Measurements from ENCODE around the gene BRIP1. TPM values are rescaled to one million over a fixed set of nuclear protein-coding genes. Genes with fewer than 3 reads are reported as not detected.
"Not testable (repeated sequence)": the region's sequence is repeated elsewhere in the genome, so short reads cannot be mapped to it uniquely, and the experiment has no call there.

Gene BRIP1
- polyA plus RNA-seq, 1 experiment: 2.9 TPM

DNA sequence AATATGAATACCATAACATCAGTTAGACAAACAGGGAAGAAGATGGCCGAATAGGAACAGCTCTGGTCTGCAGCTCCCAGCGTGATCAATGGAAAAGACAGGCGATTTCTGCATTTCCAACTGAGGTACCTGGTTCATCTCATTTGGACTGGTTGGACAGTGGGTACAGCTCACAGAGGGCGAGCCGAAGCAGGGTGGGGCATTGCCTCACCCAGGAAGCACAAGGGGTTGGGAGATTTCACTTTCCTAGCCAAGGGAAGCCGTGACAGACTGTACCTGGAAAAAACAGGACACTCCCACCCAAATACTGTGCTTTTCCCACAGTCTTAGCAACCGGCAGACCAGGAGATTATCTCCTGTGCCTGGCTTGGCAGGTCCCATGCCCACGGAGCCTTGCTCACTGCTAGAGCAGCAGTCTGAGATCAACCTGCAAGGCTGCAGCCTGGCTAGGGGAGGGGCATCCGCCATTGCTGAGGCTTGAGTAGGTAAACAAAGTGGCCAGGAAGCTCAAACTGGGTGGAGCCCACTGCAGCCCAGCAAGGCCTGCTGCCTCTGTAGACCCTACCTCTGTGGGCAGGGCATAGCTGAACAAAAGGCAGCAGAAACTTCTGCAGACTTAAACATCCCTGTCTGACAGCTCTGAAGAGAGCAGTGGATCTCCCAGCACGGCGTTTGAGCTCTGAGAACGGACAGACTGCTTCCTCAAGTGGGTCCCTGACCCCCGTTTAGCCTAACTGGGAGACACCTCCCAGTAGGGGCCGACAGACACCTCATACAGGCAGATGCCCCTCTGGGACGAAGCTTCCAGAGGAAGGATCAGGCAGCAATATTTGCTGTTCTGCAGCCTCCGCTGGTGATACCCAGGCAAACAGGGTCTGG, 190.1 kb downstream of the BRIP1 start:
- H3K27me3 ChIP-seq (ENCODE audit: control insufficient read depth, insufficient read depth, low read length); H3K4me3 ChIP-seq (ENCODE audit: low read depth, low read length); DNase-seq (ENCODE audit: low read depth); POLR2A ChIA-PET; H3K36me3 ChIP-seq (ENCODE audit: control insufficient read depth, insufficient read depth, low read length): not testable (repeated sequence)
- CTCF ChIA-PET: interaction anchor here (0.9 kb wide), 1 partner anchor 163 kb away, joined by 3 read pairs; no protein-coding TSS in a partner anchor

DNA sequence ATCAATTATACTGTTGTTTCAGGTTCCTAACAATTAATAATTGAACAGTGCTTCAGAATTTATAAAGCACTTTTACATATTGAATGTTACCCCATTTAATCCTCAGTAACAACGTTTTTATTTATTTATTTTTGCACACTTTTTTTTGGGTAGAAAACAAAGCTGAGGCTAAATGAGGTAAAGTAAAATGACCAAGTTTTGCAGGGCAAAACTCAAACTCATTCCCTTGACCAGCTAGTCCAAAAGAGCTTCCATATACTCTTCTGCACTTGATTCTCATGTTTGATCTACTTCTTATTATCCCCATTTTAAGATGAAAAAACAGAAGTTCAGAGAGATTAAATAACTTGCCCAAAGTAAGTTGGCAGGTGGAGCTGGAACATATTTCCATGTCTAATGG, 191.2 kb downstream of the BRIP1 start:
- H3K36me3 ChIP-seq (ENCODE audit: control insufficient read depth, insufficient read depth, low read length): no peaks in the 10 kb centered on the region
- no peak overlapping the region for H3K4me3 ChIP-seq (ENCODE audit: low read depth, low read length)
- DNase-seq (ENCODE audit: low read depth): no peak
- H3K27me3 ChIP-seq (ENCODE audit: control insufficient read depth, insufficient read depth, low read length): no peaks in the 10 kb centered on the region
- ChIA-PET POLR2A (no interaction called here), CTCF (no interaction called here)
- TF ChIP-seq, protein P1, sequence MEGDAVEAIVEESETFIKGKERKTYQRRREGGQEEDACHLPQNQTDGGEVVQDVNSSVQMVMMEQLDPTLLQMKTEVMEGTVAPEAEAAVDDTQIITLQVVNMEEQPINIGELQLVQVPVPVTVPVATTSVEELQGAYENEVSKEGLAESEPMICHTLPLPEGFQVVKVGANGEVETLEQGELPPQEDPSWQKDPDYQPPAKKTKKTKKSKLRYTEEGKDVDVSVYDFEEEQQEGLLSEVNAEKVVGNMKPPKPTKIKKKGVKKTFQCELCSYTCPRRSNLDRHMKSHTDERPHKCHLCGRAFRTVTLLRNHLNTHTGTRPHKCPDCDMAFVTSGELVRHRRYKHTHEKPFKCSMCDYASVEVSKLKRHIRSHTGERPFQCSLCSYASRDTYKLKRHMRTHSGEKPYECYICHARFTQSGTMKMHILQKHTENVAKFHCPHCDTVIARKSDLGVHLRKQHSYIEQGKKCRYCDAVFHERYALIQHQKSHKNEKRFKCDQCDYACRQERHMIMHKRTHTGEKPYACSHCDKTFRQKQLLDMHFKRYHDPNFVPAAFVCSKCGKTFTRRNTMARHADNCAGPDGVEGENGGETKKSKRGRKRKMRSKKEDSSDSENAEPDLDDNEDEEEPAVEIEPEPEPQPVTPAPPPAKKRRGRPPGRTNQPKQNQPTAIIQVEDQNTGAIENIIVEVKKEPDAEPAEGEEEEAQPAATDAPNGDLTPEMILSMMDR (IDR thresholded peaks at IDR 0.05; ENCODE audit: insufficient read depth, low read depth, low read length): no peak

DNA sequence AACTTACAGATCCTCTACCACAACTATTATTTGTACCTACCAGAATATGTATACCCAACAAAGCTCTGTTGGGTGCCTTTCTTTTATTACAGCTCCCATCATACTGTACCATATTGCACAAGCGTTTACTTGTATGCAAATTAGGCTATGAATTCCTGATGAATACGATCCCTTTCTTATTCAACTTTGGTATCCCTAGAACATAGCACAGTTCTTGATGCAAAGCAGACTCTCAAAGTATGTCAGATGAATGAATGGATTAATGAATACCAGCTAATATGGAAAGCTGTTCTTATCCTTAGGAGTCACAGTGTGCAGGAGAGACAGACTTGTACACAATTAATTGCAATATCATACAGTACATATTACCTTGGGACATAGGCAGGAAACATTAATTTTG, 192.6 kb downstream of the BRIP1 start:
- ChIA-PET POLR2A (no interaction called here), CTCF (no interaction called here)
- no peak for DNase-seq (ENCODE audit: low read depth)

DNA sequence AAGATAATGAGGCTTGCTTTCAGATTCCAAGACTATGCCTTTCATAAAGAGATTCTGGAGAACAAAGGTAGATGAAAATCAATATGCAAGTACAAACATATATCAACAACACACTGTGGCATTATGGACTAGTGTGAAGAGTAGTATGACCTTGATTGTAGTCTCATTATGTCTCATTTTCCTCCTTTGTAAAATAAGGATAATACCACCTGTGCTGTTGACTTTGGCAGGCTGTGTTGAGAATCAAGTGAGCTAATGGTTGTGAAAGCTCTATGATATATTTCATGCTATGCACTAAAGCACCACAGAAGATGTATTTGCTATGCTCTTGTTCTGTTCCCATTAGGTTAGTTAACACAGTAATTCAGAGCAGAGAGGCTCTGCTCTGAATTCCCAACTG, 193.8 kb downstream of the BRIP1 start:
- TF ChIP-seq, protein P1 (IDR thresholded peaks at IDR 0.05; ENCODE audit: insufficient read depth, low read depth, low read length): no peak
- DNase-seq (ENCODE audit: low read depth): no peak
- H3K36me3 ChIP-seq (ENCODE audit: control insufficient read depth, insufficient read depth, low read length): no peaks in the 10 kb centered on the region
- no peaks in the 10 kb centered on the region for H3K27me3 ChIP-seq (ENCODE audit: control insufficient read depth, insufficient read depth, low read length)
- POLR2A ChIA-PET: no interaction called here
- H3K4me3 ChIP-seq (ENCODE audit: low read depth, low read length): no peak overlapping the region
- CTCF ChIA-PET: no interaction called here

More for the DNA sequence above, 192.6 kb downstream of the BRIP1 start:
- no peaks in the 10 kb centered on the region for H3K36me3 ChIP-seq (ENCODE audit: control insufficient read depth, insufficient read depth, low read length)
- H3K4me3 ChIP-seq (ENCODE audit: low read depth, low read length): no peak overlapping the region
- TF ChIP-seq, protein P1 (IDR thresholded peaks at IDR 0.05; ENCODE audit: insufficient read depth, low read depth, low read length): no peak
- no peaks in the 10 kb centered on the region for H3K27me3 ChIP-seq (ENCODE audit: control insufficient read depth, insufficient read depth, low read length)

DNA sequence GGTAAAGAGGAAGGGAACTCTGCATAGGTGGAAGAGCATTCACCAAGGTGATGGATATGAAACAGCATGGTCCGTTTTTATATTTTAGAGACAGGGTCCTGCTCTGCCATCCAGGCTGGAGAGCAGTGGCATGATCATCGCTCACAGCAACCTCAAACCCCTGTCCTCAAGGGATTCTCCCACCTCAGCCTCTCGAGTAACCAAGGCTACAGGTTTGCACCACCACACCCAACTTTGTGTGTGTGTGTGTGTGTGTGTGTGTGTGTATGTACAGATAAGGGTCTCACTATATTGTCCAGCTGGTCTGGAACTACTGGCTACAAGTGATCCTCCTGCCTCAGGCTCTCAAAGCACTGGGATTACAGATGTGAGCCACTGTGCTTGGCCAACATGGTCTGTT, 194.8 kb downstream of the BRIP1 start:
- POLR2A ChIA-PET: no interaction called here
- Histone ChIP-seq H3K4me3 (ENCODE audit: low read depth, low read length) (no peak overlapping the region), H3K36me3 (ENCODE audit: control insufficient read depth, insufficient read depth, low read length) (no peaks in the 10 kb centered on the region), H3K27me3 (ENCODE audit: control insufficient read depth, insufficient read depth, low read length) (no peaks in the 10 kb centered on the region)
- CTCF ChIA-PET: no interaction called here
- no peak for DNase-seq (ENCODE audit: low read depth)
- TF ChIP-seq, protein P1 (IDR thresholded peaks at IDR 0.05; ENCODE audit: insufficient read depth, low read depth, low read length): no peak

DNA sequence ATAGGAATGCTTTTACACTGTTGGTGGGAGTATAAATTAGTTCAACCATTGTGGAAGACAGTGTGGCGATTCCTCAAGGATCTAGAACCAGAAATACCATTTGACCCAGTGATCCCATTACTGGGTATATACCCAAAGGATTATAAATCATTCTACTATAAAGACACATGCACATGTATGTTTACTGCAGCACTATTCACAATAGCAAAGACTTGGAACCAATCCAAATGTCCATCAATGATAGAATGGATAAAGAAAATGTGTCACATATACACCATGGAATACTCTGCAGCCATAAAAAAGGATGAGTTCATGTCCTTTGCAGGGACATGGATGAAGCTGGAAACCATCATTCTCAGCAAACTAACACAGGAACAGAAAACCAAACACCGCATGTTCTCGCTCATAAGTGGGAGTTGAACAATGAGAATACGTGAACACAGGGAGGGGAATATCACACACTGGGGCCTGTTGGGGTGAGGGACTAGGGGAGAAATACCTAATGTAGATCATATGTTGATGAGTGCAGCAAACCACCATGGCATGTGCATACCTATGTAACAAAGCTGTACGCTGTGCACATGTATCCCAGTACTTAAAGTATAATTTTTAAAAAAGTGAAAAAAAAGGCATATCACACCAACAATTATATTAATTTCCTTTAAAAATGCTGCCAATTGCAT, 196.8 kb downstream of the BRIP1 start:
- CTCF ChIA-PET: interaction anchor here (0.6 kb wide), 1 partner anchor 135 kb away, joined by 4 read pairs; no protein-coding TSS in a partner anchor
- H3K36me3 ChIP-seq (ENCODE audit: control insufficient read depth, insufficient read depth, low read length); H3K4me3 ChIP-seq (ENCODE audit: low read depth, low read length); POLR2A ChIA-PET; H3K27me3 ChIP-seq (ENCODE audit: control insufficient read depth, insufficient read depth, low read length); DNase-seq (ENCODE audit: low read depth): not testable (repeated sequence)
